Lung (tissue), 12 donors: ENCODE measurements around the gene LRRC8E. TPM values are rescaled to one million over a fixed set of nuclear protein-coding genes. Genes with fewer than 3 reads are reported as not detected.
"Not testable (repeated sequence)": the region's sequence is repeated elsewhere in the genome, so short reads cannot be mapped to it uniquely, and the experiment has no call there.

ENCODE experiments used
- ATAC-seq: fragments of 200-7000 bp; cut with Tn5 transposase; one replicate; pipeline ENCODE4 v1.9.1; 2020; ENCODE audit warnings: moderate number of reproducible peaks; ENCODE audit not compliant: insufficient read depth, low FRiP score
- DNase-seq, 3 donors: peaks; one replicate each; pipeline ENCODE4 v3.0.0-alpha.2; 2013 to 2017
- H3K27ac ChIP-seq, 2 donors: one replicate each; pipeline ENCODE4 v1.5.1; 2013; ENCODE audit warnings: mild to moderate bottlenecking in 2 of 2, moderate library complexity in 2 of 2, control low read depth in 1 of 2, inconsistent platforms in 1 of 2, low read depth in 1 of 2, low read length in 1 of 2
- H3K27me3 ChIP-seq, 3 donors: one replicate each; pipeline ENCODE4 v1.5.1; 2013; ENCODE audit warnings: low read length in 2 of 3; ENCODE audit not compliant: control insufficient read depth in 3 of 3, insufficient read depth in 3 of 3
- H3K36me3 ChIP-seq, 4 donors: one replicate each; pipeline ENCODE4 v1.5.1; 2013; ENCODE audit warnings: low read length in 4 of 4, mild to moderate bottlenecking in 1 of 4, moderate library complexity in 1 of 4; ENCODE audit not compliant: control insufficient read depth in 4 of 4, insufficient read depth in 4 of 4
- H3K4me1 ChIP-seq, 5 donors: one replicate each; pipeline ENCODE4 v1.5.1; 2013; ENCODE audit warnings: low read length in 5 of 5, mild to moderate bottlenecking in 2 of 5, moderate library complexity in 1 of 5; ENCODE audit not compliant: control insufficient read depth in 5 of 5, insufficient read depth in 5 of 5
- H3K4me3 ChIP-seq: one replicate; pipeline ENCODE4 v1.5.1; 2013; ENCODE audit warnings: mild to moderate bottlenecking, control low read depth, moderate library complexity
- H3K9ac ChIP-seq, 2 donors: one replicate each; pipeline ENCODE4 v1.5.1; 2013; ENCODE audit warnings: low read length in 2 of 2, control low read depth in 1 of 2; ENCODE audit not compliant: insufficient read depth in 1 of 2
- H3K9me3 ChIP-seq, 4 donors: one replicate each; pipeline ENCODE4 v1.5.1; 2013; ENCODE audit warnings: low read length in 3 of 4, mild to moderate bottlenecking in 1 of 4, moderate library complexity in 1 of 4; ENCODE audit not compliant: control insufficient read depth in 4 of 4, insufficient read depth in 3 of 4
- WGBS, 2 donors: extraction: QIAGEN DNeasy Blood & Tissue Kit; methylation state at CpG; one replicate each; pipeline ENCODE4 v1.1.7; 2013; 5-methylcytosine and 5-hydroxymethylcytosine counted together
- polyA plus RNA-seq, 2 donors: library from polyadenylated mRNA; stranded (reverse); fragments of 200-250 nt; gene quantifications; one replicate each; pipeline ENCODE4 v1.2.1, GENCODE V29; 2013
- total RNA-seq, 2 donors: library from RNA; depleted of rRNA in 1 of 2; stranded (reverse); fragments of >200 nt in 1 of 2; gene quantifications; one replicate each; pipeline ENCODE4 v1.2.1, GENCODE V29; 2014 to 2021
- TF ChIP-seq, protein P1 (sequence below): IDR thresholded peaks from 2 replicates; pipeline ENCODE4 v1.5.1; 2012; ENCODE audit warnings: mild to moderate bottlenecking; ENCODE audit errors: control extremely low read depth, extremely low read depth
- donor health status: control.
- donor health status: control.
- donor health status: Bipolar disorder and iron deficiency.
- donor health status: healthy.
- donor health status: DM: yes; HTN: yes; CAD: no.

LRRC8E gene
- total and polyA plus RNA-seq, 4 donors, result 3.7 to 8.6 (median 5.3) TPM

DNA sequence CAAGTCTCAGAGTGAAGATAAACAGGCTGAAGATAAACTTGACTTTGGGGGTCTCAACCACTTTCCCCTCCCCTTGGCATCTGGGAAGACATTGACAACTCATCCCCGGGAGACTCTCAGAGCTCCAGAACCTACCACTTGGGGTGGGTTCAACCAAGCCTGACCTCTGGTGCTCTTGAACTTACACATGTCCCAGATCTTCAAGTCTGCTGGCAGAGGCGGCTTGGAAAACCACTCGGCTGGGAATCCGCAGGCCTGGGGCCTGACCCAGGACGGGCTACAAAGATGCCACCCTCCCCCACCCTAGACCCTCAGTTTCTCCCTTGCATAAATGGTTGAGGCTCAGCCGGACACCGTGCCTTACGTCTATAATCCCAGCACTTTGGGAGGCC is 512 bp downstream of the LRRC8E start:
- WGBS, 2 donors, result 68 to 79% methylated on average over 8 of the region's 8 CpGs
- Histone ChIP-seq H3K4me1 (no peaks in the 10 kb centered on the region), H3K36me3 (no peaks in the 10 kb centered on the region), H3K27ac (no peak overlapping the region), H3K9me3 (no peaks in the 10 kb centered on the region), H3K27me3 (no peaks in the 10 kb centered on the region), H3K9ac (no peak overlapping the region), H3K4me3 (peak overlapping the region; percentile 18)
- TF ChIP-seq, protein P1, sequence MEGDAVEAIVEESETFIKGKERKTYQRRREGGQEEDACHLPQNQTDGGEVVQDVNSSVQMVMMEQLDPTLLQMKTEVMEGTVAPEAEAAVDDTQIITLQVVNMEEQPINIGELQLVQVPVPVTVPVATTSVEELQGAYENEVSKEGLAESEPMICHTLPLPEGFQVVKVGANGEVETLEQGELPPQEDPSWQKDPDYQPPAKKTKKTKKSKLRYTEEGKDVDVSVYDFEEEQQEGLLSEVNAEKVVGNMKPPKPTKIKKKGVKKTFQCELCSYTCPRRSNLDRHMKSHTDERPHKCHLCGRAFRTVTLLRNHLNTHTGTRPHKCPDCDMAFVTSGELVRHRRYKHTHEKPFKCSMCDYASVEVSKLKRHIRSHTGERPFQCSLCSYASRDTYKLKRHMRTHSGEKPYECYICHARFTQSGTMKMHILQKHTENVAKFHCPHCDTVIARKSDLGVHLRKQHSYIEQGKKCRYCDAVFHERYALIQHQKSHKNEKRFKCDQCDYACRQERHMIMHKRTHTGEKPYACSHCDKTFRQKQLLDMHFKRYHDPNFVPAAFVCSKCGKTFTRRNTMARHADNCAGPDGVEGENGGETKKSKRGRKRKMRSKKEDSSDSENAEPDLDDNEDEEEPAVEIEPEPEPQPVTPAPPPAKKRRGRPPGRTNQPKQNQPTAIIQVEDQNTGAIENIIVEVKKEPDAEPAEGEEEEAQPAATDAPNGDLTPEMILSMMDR, result no peak
- DNase-seq, result no peak
- ATAC-seq, result no peak

DNA sequence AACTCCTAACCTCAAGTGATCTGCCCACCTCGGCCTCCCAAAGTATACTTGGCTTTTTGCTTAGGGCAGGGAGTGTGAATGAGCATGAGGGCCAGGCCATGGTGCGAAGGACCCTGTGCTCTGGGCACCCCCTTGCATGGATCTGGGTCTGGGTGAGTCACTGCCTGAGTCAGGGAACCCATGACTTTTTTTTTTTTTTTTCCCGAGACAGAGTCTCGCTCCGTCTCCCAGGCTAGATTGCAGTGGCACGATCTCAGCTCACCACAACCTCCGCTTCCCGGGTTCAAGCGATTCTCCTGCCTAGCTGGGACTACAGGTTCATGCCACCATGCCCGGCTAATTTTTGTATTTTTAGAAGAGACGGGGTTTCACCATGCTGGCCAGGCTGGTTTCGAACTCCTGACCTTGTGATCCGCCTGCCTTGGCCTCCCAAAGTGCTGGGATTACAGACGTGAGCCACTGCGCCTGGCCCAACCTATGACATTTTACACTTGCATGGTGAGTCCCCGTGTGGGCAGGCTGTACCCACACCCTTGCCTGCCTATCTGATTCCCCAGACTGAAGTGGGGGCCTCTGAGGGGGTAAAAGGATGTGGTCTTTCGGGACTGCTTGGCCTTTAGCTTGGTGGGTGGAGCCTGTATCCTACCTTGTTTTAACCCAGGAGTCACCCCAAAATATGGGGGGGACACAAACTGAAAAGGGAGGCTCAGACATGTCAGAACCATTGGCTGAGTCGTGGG is 5.2 kb downstream of the LRRC8E start:
- not testable (repeated sequence) for H3K27ac ChIP-seq, ATAC-seq, H3K4me1 ChIP-seq, H3K36me3 ChIP-seq, H3K27me3 ChIP-seq, H3K9me3 ChIP-seq, H3K9ac ChIP-seq, H3K4me3 ChIP-seq, DNase-seq
- 83% methylated on average over 18 of the region's 18 CpGs for WGBS, 2 donors

DNA sequence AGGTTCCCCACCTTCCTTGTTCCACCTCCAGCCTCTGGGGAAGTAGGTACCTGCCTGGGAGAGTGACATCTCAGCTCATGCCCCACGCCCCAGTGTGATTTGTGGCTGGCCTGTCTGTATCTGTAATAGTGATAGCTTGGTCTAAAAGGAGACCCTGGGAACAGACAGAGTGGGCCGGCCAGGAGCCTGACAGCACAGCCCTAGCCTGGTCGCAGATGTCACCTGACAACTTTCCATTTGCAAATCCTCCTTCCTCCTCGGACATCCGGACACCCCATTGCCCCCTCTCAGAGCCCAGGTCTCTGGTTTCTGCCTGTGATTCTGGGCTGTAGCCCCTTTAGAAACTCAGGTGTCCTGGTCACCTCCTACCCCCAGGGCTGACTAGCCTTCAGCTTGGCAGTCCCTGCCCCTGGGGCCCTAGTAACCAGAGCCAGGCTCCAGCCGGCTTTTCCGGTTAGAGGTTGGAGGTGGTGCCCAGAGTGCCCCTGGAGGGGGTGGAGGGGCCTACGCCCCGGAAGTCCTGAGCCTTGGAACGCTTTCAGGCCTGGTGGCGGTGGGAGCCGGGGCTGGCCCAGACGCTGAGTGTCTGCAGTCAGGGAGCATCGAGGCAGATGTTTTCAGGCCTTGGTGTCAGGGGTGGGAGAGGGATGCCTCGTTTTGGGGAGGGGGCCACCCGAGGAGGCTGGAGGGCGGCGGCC is 6.5 kb downstream of the LRRC8E start:
- DNase-seq (peak; percentile 56 to 74 (median 72)), ATAC-seq (peak; percentile 49)
- WGBS, 2 donors, result 46 to 62% methylated on average over 18 of the region's 18 CpGs
- Histone ChIP-seq H3K27me3 (no peaks in the 10 kb centered on the region), H3K9ac (peak overlapping the region in 1 of 2 donors; percentile 28), H3K36me3 (no peaks in the 10 kb centered on the region), H3K9me3 (no peaks in the 10 kb centered on the region), H3K4me1 (peaks cover 0 to 6% (median 0%) of the 10 kb centered on the region in 5 donors), H3K4me3 (no peak overlapping the region), H3K27ac (peak overlapping the region in 1 of 2 donors; percentile 63)
- TF ChIP-seq, protein P1, result no peak

DNA sequence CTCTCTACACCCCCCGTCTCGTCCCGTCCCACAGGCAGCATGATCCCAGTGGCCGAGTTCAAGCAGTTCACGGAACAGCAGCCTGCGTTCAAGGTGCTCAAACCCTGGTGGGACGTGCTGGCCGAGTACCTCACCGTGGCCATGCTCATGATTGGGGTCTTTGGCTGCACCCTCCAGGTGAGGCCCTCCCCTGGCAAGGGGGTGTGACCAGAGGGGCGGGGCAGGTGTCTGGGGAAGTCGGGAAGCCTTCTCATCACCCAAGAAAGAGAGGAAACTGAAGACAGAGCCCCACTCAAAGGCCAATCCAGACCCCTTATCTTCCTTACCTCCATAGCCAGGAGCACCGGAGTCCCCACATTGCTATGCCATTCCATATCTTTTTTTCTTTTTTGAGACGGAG is 7.3 kb downstream of the LRRC8E start:
- no peak for ATAC-seq
- Histone ChIP-seq H3K27ac (no peak overlapping the region), H3K4me1 (peaks cover 0 to 6% (median 0%) of the 10 kb centered on the region in 5 donors), H3K36me3 (no peaks in the 10 kb centered on the region), H3K9ac (no peak overlapping the region), H3K4me3 (no peak overlapping the region), H3K27me3 (no peaks in the 10 kb centered on the region), H3K9me3 (no peaks in the 10 kb centered on the region)
- WGBS, 2 donors, result 88 to 90% methylated on average over 13 of the region's 13 CpGs
- DNase-seq, result no peak
- TF ChIP-seq, protein P1, result no peak
